GM19455 (cell line): ENCODE data around the gene CCDC127.
A peak's percentile ranks its signal among the peaks of the same experiment; 100 is the strongest.

Experiments
- ATAC-seq: cut with Tn5 transposase; IDR thresholded peaks from one replicate; pipeline ENCODE4 v1.9.1; 2021; ENCODE audit not compliant: unreplicated experiment

The CCDC127 gene

GRCh38 chr5:191036-191948, 26.7 kb downstream of the CCDC127 start, which contains the start of gene LRRC14B:
Gene LRRC14B, plus strand, starts transcription at chr5:191495. Its CDS starts 44 bp downstream, at chr5:191539.
- peak; percentile 33 for ATAC-seq

GRCh38 chr5:190366-191035, 27.5 kb downstream of the CCDC127 start:
- no peak for ATAC-seq

GRCh38 chr5:189976-190365, 28.0 kb downstream of the CCDC127 start:
- no peak for ATAC-seq

- ATAC-seq = no peak
Measured at GRCh38 chr5:189486-189885, 28.5 kb downstream of the CCDC127 start.

GRCh38 chr5:188488-189481, 29.2 kb downstream of the CCDC127 start:
- peak; percentile 80 for ATAC-seq

GRCh38 chr5:187617-188451, 30.1 kb downstream of the CCDC127 start:
- ATAC-seq = no peak

GRCh38 chr5:187042-187431, 30.9 kb downstream of the CCDC127 start:
- no peak for ATAC-seq

- ATAC-seq = no peak
Measured at GRCh38 chr5:186091-187041, 31.6 kb downstream of the CCDC127 start.

GRCh38 chr5:185095-186070, 32.6 kb downstream of the CCDC127 start:
- ATAC-seq = no peak

- ATAC-seq = no peak
Measured at GRCh38 chr5:184471-184870, 33.5 kb downstream of the CCDC127 start.

GRCh38 chr5:182126-182525, 35.8 kb downstream of the CCDC127 start:
- no peak for ATAC-seq

- no peak for ATAC-seq
Measured at GRCh38 chr5:181566-181965, 36.4 kb downstream of the CCDC127 start.

GRCh38 chr5:181160-181559, 36.8 kb downstream of the CCDC127 start:
- ATAC-seq = no peak

GRCh38 chr5:180286-180918, 37.6 kb downstream of the CCDC127 start:
- no peak for ATAC-seq

- no peak for ATAC-seq
Measured at GRCh38 chr5:179401-179800, 38.6 kb downstream of the CCDC127 start.

- ATAC-seq = no peak
Measured at GRCh38 chr5:178110-178509, 39.8 kb downstream of the CCDC127 start.

- no peak for ATAC-seq
Measured at GRCh38 chr5:176296-176823, 41.6 kb downstream of the CCDC127 start.
